Measurements from ENCODE around the gene ZNF784. TPM values are rescaled to one million over a fixed set of nuclear protein-coding genes. Genes with fewer than 3 reads are reported as not detected.

The ZNF784 gene
- total and polyA plus RNA-seq, 2 donors (not counting 3 experiments of a cell fraction or from before 2014, with no cell fraction given), result 4.9 TPM

- intact Hi-C loops (cut with micrococcal nuclease), result no loop called here
- no peaks in the 10 kb centered on the region for H3K9me3 ChIP-seq (replicated peaks; ENCODE audit: control insufficient read depth, insufficient read depth, low read length)
- H3K27me3 ChIP-seq (ENCODE audit: control insufficient read depth in 2 of 2, insufficient read depth in 2 of 2, low read length in 2 of 2), result peaks cover 4 to 7% of the 10 kb centered on the region in 2 experiments
- CTCF ChIA-PET, result no interaction called here
- no peak overlapping the region for H3K9ac ChIP-seq (replicated peaks; ENCODE audit: extremely low read depth, insufficient read depth, low read length)
- H2AFZ ChIP-seq (ENCODE audit: low read depth, low read length), result no peak overlapping the region
- H3K4me2 ChIP-seq (ENCODE audit: insufficient read depth, low read length), result no peak overlapping the region
- no peak for DNase-seq (ENCODE audit: low read depth, low spot score)
- no peak overlapping the region for H3K27ac ChIP-seq (ENCODE audit: insufficient read depth, low read depth, low read length)
- H3K4me3 ChIP-seq (replicated peaks in 1 of 3; ENCODE audit: insufficient read depth in 1 of 3, low read depth in 1 of 3, low read length in 3 of 3), result no peak overlapping the region
- dilution Hi-C loops (cut with MboI; ENCODE audit: extremely low pct_ligation_motif_present, low sequenced_read_pairs), result no loop called here
- H3K36me3 ChIP-seq (ENCODE audit: control insufficient read depth in 2 of 2, extremely low read depth in 1 of 2, insufficient read depth in 2 of 2, low read length in 2 of 2), result peaks cover 0 to 6% of the 10 kb centered on the region in 2 experiments
- H3K4me1 ChIP-seq (ENCODE audit: control insufficient read depth, extremely low read depth, insufficient read depth, low read length), result no peaks in the 10 kb centered on the region
- no peaks in the 10 kb centered on the region for H3K79me2 ChIP-seq (ENCODE audit: control insufficient read depth, insufficient read depth, low read length)
- TF ChIP-seq, protein P1, sequence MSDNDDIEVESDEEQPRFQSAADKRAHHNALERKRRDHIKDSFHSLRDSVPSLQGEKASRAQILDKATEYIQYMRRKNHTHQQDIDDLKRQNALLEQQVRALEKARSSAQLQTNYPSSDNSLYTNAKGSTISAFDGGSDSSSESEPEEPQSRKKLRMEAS (IDR thresholded peaks at IDR 0.05; ENCODE audit: insufficient read depth, insufficient read length), result no peak
- no peak for TF ChIP-seq FOS (IDR thresholded peaks at IDR 0.05; ENCODE audit: borderline replicate concordance, insufficient read depth, low read length)
- no peak for TF ChIP-seq POLR2A (IDR thresholded peaks at IDR 0.05; ENCODE audit: low read depth, low read length)
- TF ChIP-seq MYC (IDR thresholded peaks at IDR 0.05; ENCODE audit: low read depth, low read length), result no peak
- TF ChIP-seq GATA2 (IDR thresholded peaks at IDR 0.05; ENCODE audit: insufficient read depth, insufficient read length, low read depth, low read length), result no peak
- no peak for TF ChIP-seq CTCF (IDR thresholded peaks at IDR 0.05; ENCODE audit: extremely low read depth in 1 of 2, insufficient read depth in 1 of 2, low read depth in 1 of 2, low read length in 2 of 2)
- TF ChIP-seq POLR2AphosphoS5 (IDR thresholded peaks at IDR 0.05; ENCODE audit: insufficient read depth, low read depth, low read length), result no peak
- no peak for TF ChIP-seq JUN (IDR thresholded peaks at IDR 0.05; ENCODE audit: borderline replicate concordance, insufficient read depth, insufficient read length, low read depth)
- TF ChIP-seq EZH2 (IDR thresholded peaks at IDR 0.05; ENCODE audit: borderline replicate concordance, low read depth, low read length, severe bottlenecking), result no peak
- BruUV-seq (replicated peaks), result no TSS peak
- POLR2A ChIA-PET, result interaction anchor here (1.3 kb wide), 1 partner anchor 10 kb away, joined by 4 read pairs; the partner anchor contains the start of gene FIZ1
- FAIRE-seq, result no peak
- no peaks in the 10 kb centered on the region for H3K9me1 ChIP-seq (replicated peaks; ENCODE audit: control insufficient read depth, extremely low read depth, insufficient read depth, low read length)
- H4K20me1 ChIP-seq (replicated peaks; ENCODE audit: control insufficient read depth, extremely low read depth, insufficient read depth, low read length), result no peaks in the 10 kb centered on the region
Observed at GRCh38 chr19:55588738-55589137, 35.6 kb downstream of the ZNF784 start.

Measured in endothelial cell of umbilical vein (primary cell).